ENCODE results near the gene SLC27A5. TPM values are rescaled to one million over a fixed set of nuclear protein-coding genes. Genes with fewer than 3 reads are reported as not detected.

The SLC27A5 gene
- total and polyA plus RNA-seq, 2 of the 13 experiments (the other 11 are each of a cell fraction or from before 2014, with no cell fraction given), result 30.3 to 40.2 TPM

- peak; percentile 65 for TF ChIP-seq TCF7 (IDR thresholded peaks at IDR 0.05; ENCODE audit: low read depth)
- TF ChIP-seq ZBTB2 (CRISPR knock-in tag; IDR thresholded peaks at IDR 0.05; ENCODE audit: low read depth), result no peak
- no peak for TF ChIP-seq ZNF382 (CRISPR knock-in tag; IDR thresholded peaks at IDR 0.05; ENCODE audit: borderline replicate concordance)
- no peak for TF ChIP-seq MAF1 (CRISPR knock-in tag; IDR thresholded peaks at IDR 0.05; ENCODE audit: borderline replicate concordance)
- TF ChIP-seq DPF2 (CRISPR knock-in tag; IDR thresholded peaks at IDR 0.05; ENCODE audit: borderline replicate concordance, low read depth), result peak; percentile 8; the same call in 1 of the 2 replicates
- no peak for TF ChIP-seq ATF6 (CRISPR knock-in tag; conservative IDR thresholded peaks at IDR 0.05)
- TF ChIP-seq ZNF331 (CRISPR knock-in tag; IDR thresholded peaks at IDR 0.05), result 0 out of 2 replicates have a peak, but pooled peaks have one; percentile 19
- no peak for TF ChIP-seq ESRRA (CRISPR knock-in tag; IDR thresholded peaks at IDR 0.05; ENCODE audit: low read depth)
- TF ChIP-seq GABPA (IDR thresholded peaks at IDR 0.05; ENCODE audit: low read depth, low read length), result no peak
- peak; percentile 8; the same call in 1 of the 2 replicates for TF ChIP-seq GABPA (CRISPR knock-in tag; IDR thresholded peaks at IDR 0.05; ENCODE audit: low read depth)
- no peak for TF ChIP-seq IRF1 (CRISPR knock-in tag; IDR thresholded peaks at IDR 0.05; ENCODE audit: low read depth)
- TF ChIP-seq ZNF687 (CRISPR knock-in tag; IDR thresholded peaks at IDR 0.05), result peak; percentile 40
- TF ChIP-seq ZBTB39 (CRISPR knock-in tag; IDR thresholded peaks at IDR 0.05), result no peak
- peak; percentile 90 for TF ChIP-seq NR2C2 (CRISPR knock-in tag; IDR thresholded peaks at IDR 0.05; ENCODE audit: borderline replicate concordance)
- peak; percentile 50 for TF ChIP-seq HNF1B (CRISPR knock-in tag; IDR thresholded peaks at IDR 0.05)
These were observed 1.5 kb downstream of the SLC27A5 start (continued) for GRCh38 chr19:58510084-58510862.

Measured in HepG2 (cell line).